ENCODE results near the gene AK1. TPM values are rescaled to one million over a fixed set of nuclear protein-coding genes. Genes with fewer than 3 reads are reported as not detected.
A peak's percentile ranks its signal among the peaks of the same experiment; 100 is the strongest.

AK1 gene, protein sequence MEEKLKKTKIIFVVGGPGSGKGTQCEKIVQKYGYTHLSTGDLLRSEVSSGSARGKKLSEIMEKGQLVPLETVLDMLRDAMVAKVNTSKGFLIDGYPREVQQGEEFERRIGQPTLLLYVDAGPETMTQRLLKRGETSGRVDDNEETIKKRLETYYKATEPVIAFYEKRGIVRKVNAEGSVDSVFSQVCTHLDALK
- 100 to 1,000 TPM in 1 of 2 donors, 10 to 100 TPM in 1; 22.2 to 123 TPM for total RNA-seq

DNA sequence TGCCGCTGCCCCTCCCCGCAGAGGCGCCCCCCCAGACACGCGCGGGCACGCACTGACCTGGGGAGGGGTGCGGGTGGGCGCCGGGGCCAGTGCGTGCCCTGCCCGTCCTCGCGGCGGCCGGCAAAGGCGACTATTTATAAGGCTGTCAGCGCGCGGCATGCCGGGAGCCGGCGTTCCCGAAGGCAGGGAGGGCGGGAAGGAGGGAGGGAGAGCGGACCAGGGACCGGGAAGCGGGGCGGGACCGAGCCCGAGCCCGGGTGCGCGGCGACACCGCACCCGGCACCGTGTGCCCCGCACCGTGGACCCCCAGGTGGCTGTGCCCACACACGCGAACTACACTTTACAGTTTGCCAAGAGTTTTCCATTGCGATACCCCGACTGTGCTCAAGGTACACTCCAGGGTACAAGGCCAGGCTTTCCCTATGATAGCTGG is at the start of gene AK1:
Gene AK1 (minus strand): TSS at position 110 of the 433 bp plus-strand sequence. CDS start 3,058 bp downstream, outside the sequence.
- peak; percentile 92 for TF ChIP-seq POLR2AphosphoS5 (IDR thresholded peaks at IDR 0.05)
- no peak for TF ChIP-seq CTCF (IDR thresholded peaks at IDR 0.05)
- peak; percentile 59 for TF ChIP-seq POLR2A (IDR thresholded peaks at IDR 0.05)
- no peaks in the 10 kb centered on the region for H3K27me3 ChIP-seq (replicated peaks; ENCODE audit: insufficient read depth)
- peak; percentile 75 for DNase-seq (ENCODE audit: low spot score)
- H3K4me3 ChIP-seq, result peak within 1 kb of the TSS; percentile 45 to 52
- peaks cover 8% of the 10 kb centered on the region for H3K4me1 ChIP-seq (replicated peaks)
- no peaks in the 10 kb centered on the region for H3K9me3 ChIP-seq
- intact Hi-C loops (cut with DNase I), result loop anchor here (1.0 to 5.0 kb wide), 2 partner anchors 20 to 140 kb away; partner anchors contain the start of gene TOR2A
- peak within 1 kb of the TSS in 1 of 2 donors; percentile 51 for H3K27ac ChIP-seq
- H3K36me3 ChIP-seq, result no peaks in the 10 kb centered on the region
- under 1% methylated on average over 38 of the region's 44 CpGs for WGBS

DNA sequence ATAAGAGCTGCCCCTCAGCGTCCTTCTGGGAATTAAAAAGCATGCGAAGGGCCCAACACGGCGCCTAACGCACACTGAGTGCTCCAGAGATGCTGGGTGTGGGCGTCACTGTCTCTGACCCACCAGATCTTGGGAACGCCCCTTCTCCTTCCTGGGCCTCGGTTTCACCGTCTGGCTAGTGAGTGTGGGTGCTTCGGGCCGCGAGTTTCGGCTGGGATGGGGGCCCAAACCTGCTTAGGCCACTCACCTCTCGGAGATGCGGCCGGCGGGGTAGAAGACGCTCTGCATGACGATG is 49.4 kb upstream of the AK1 start:
- H3K27ac ChIP-seq, result no peak overlapping the region
- TF ChIP-seq CTCF (IDR thresholded peaks at IDR 0.05), result no peak
- no peak for TF ChIP-seq POLR2A (IDR thresholded peaks at IDR 0.05)
- no peak for TF ChIP-seq POLR2AphosphoS5 (IDR thresholded peaks at IDR 0.05)
- H3K27me3 ChIP-seq (replicated peaks; ENCODE audit: insufficient read depth), result no peaks in the 10 kb centered on the region
- intact Hi-C loops (cut with DNase I), result no loop called here
- no peaks in the 10 kb centered on the region for H3K9me3 ChIP-seq
- DNase-seq (ENCODE audit: low spot score), result no peak
- WGBS, result 10% methylated on average over 19 of the region's 19 CpGs
- no peaks in the 10 kb centered on the region for H3K36me3 ChIP-seq
- peak overlapping the region; percentile 11 to 22 for H3K4me3 ChIP-seq
- H3K4me1 ChIP-seq (replicated peaks), result no peaks in the 10 kb centered on the region

DNA sequence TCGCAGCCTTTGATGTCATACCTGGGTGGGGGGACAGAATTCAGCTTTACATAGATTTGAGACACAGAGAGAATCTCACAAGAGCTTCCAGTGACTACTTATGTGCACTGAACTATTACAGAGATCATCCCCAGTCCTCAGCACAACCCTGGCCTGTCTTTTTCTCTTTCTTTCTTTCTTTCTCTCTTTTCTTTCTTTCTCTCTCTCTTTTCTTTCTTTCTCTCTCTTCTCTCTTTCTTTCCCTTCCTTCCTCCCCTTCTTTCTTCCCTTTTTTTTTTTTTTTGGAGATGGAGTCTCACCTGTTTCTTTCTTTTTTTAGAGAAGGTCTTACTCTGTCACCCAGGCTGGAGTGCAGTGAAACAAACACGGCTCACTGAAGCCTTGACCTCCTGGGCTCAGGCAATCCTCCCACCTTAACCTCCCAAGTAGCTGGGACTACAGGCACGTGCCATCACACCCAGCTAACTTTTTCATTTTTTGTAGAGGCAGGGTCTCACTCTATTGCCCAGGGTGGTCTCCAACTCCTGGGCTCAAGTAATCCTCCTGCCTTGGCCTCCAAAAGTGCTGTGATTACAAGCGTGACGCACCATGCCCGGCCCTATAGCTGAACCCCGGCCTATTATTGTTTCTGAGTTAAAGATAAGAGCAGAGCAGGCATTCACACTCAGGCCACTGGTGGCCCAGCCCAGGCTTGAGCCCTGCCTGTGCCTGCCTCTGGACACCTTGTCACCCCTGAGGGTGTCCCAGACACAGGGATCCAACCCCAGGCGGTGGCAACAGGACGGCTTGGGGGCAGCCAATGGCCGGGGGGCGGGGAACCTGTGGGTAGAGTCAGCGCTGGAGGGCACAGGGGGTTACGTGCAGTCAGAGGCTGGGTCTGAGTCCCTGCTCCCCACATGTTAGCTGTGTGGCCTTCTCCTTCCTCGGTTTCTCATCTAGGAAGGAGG is 48.8 kb upstream of the AK1 start:
- Histone ChIP-seq H3K36me3 (no peaks in the 10 kb centered on the region), H3K4me3 (peak overlapping the region in 1 of 2 donors; percentile 22), H3K9me3 (no peaks in the 10 kb centered on the region), H3K27ac (no peak overlapping the region), H3K4me1 (replicated peaks) (no peaks in the 10 kb centered on the region), H3K27me3 (replicated peaks; ENCODE audit: insufficient read depth) (no peaks in the 10 kb centered on the region)
- TF ChIP-seq POLR2AphosphoS5 (IDR thresholded peaks at IDR 0.05), result no peak
- TF ChIP-seq POLR2A (IDR thresholded peaks at IDR 0.05), result no peak
- no peak for TF ChIP-seq CTCF (IDR thresholded peaks at IDR 0.05)
- intact Hi-C loops (cut with DNase I), result no loop called here
- DNase-seq (ENCODE audit: low spot score), result no peak
- WGBS, result 73% methylated on average over 14 of the region's 14 CpGs

DNA sequence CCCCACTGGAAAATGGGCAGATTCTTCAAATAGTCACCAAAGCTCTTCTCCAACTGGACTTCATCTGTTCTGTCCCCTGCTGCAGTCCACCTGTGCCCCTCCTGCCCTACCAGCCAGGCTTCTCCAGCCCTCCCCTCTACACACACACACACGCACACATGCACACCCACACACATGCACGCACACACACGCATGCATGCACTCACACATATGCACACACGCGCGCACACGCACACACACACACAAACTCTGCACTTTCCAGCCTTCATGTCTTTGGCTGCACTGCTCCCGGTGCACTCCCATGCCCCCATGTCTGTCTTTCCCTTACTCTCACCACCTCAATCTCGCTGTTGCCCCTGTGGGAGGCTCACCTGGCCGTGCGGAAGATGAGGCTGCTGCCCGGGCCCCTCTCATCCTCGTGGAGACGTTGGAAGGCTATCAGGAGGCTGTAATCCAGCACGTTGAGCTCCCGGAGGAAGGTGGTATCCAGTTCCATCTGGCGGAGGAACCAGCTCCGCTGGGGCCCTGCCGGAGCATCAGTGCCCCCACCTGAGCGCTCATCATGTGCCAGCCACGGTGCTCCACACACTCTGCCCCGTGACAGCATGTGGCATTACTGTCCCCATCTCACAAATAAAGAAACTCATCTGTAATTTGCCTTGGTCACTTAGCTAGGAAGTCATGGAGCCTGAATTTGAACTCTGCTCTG is 47.4 kb upstream of the AK1 start:
- no peak for DNase-seq (ENCODE audit: low spot score)
- H3K27ac ChIP-seq, result no peak overlapping the region
- intact Hi-C loops (cut with DNase I), result no loop called here
- H3K4me1 ChIP-seq (replicated peaks), result no peaks in the 10 kb centered on the region
- no peaks in the 10 kb centered on the region for H3K27me3 ChIP-seq (replicated peaks; ENCODE audit: insufficient read depth)
- TF ChIP-seq POLR2A (IDR thresholded peaks at IDR 0.05), result no peak
- no peak for TF ChIP-seq POLR2AphosphoS5 (IDR thresholded peaks at IDR 0.05)
- no peak for TF ChIP-seq CTCF (IDR thresholded peaks at IDR 0.05)
- no peaks in the 10 kb centered on the region for H3K9me3 ChIP-seq
- no peaks in the 10 kb centered on the region for H3K36me3 ChIP-seq
- no peak overlapping the region for H3K4me3 ChIP-seq
- 89% methylated on average over 22 of the region's 22 CpGs for WGBS
